ENCODE data around the gene FBXL5. TPM values are rescaled to one million over a fixed set of nuclear protein-coding genes. Genes with fewer than 3 reads are reported as not detected.

Gene FBXL5
- total RNA-seq, 2 experiments from 2014 or later, result 43.5 to 102 TPM

DNA sequence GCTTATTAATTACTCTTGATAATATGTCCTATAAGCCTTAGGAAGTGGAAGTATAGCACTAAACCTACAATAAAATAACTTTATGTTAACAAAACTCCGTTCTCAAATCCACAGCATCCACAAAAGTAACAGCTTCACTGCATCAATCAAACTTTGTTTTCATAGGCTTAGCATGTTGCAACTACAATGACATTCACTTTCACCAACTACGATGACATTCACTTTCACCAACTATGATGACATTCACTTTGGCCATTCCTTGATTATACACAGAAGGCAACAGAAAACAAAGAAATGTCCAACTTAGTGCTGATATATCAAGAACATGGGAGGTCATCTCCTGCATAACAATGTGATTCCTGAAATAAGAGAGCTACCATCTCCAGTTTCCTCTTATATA, 44.3 kb downstream of the FBXL5 start:
- intact Hi-C loops (cut with micrococcal nuclease; ENCODE audit: unreplicated experiment), result no loop called here
- BruUV-seq (replicated peaks), result no TSS peak
- CTCF ChIA-PET (ENCODE audit: unreplicated experiment), result no interaction called here
- H3K4me3 ChIP-seq (ENCODE audit: low read depth, low read length, poor library complexity, severe bottlenecking), result no peak overlapping the region
- TF ChIP-seq, protein P1, sequence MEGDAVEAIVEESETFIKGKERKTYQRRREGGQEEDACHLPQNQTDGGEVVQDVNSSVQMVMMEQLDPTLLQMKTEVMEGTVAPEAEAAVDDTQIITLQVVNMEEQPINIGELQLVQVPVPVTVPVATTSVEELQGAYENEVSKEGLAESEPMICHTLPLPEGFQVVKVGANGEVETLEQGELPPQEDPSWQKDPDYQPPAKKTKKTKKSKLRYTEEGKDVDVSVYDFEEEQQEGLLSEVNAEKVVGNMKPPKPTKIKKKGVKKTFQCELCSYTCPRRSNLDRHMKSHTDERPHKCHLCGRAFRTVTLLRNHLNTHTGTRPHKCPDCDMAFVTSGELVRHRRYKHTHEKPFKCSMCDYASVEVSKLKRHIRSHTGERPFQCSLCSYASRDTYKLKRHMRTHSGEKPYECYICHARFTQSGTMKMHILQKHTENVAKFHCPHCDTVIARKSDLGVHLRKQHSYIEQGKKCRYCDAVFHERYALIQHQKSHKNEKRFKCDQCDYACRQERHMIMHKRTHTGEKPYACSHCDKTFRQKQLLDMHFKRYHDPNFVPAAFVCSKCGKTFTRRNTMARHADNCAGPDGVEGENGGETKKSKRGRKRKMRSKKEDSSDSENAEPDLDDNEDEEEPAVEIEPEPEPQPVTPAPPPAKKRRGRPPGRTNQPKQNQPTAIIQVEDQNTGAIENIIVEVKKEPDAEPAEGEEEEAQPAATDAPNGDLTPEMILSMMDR (conservative IDR thresholded peaks at IDR 0.05; ENCODE audit: low read length), result no peak
- no peak for TF ChIP-seq EZH2phosphoT487 (IDR thresholded peaks at IDR 0.05; ENCODE audit: borderline replicate concordance, low read depth, low read length)
- H3K9me3 ChIP-seq (ENCODE audit: low read length), result no peaks in the 10 kb centered on the region
- DNase-seq (ENCODE audit: low spot score), result no peak
- no peak overlapping the region for H3K27ac ChIP-seq (ENCODE audit: low read depth, low read length, poor library complexity, severe bottlenecking)
- peaks cover 15% of the 10 kb centered on the region for H3K36me3 ChIP-seq (ENCODE audit: insufficient read depth, low read length)
- no peak overlapping the region for H3K4me2 ChIP-seq (ENCODE audit: low read length)
- H4K20me1 ChIP-seq (ENCODE audit: insufficient read depth, low read length), result no peaks in the 10 kb centered on the region
- no peaks in the 10 kb centered on the region for H3K9me2 ChIP-seq (ENCODE audit: insufficient read depth, low read length)
- H2AFZ ChIP-seq (ENCODE audit: low read length), result no peak overlapping the region
- POLR2A ChIA-PET, result interaction anchor here (1.1 kb wide), 1 partner anchor 25 kb away, joined by 4 read pairs; no protein-coding TSS in a partner anchor
- no peaks in the 10 kb centered on the region for H3K4me1 ChIP-seq (ENCODE audit: insufficient read depth, low read length, poor library complexity, severe bottlenecking)
- no peaks in the 10 kb centered on the region for H3K79me2 ChIP-seq (ENCODE audit: insufficient read depth, low read depth, low read length)

DNA sequence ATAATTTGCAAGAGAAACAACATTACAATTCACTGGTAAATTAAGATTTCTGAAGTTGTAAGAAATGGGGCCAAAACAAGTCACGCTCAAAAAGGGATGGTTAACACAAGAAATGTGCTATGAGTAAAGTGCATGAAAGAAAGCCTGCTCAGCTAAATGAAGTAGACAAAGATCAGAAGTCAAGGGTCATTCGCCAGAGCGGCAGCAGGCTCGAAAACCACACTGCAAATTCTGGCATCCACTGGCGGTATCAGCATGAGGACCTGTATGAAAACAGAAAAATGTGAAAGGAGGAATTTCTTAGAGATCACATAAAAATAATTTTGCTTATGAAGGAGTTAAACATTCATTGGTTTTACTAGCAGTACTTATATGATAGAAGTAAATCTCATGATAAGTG, 49.6 kb downstream of the FBXL5 start:
- DNase-seq (ENCODE audit: low spot score), result no peak
- ChIA-PET POLR2A (no interaction called here), CTCF (ENCODE audit: unreplicated experiment) (no interaction called here)
- no peaks in the 10 kb centered on the region for H3K79me2 ChIP-seq (ENCODE audit: insufficient read depth, low read depth, low read length)
- BruUV-seq (replicated peaks), result no TSS peak
- H3K4me1 ChIP-seq (ENCODE audit: insufficient read depth, low read length, poor library complexity, severe bottlenecking), result no peaks in the 10 kb centered on the region
- no peaks in the 10 kb centered on the region for H4K20me1 ChIP-seq (ENCODE audit: insufficient read depth, low read length)
- H3K4me2 ChIP-seq (ENCODE audit: low read length), result no peak overlapping the region
- peaks cover 12% of the 10 kb centered on the region; the same call in 1 of the 2 replicates for H3K36me3 ChIP-seq (ENCODE audit: insufficient read depth, low read length)
- no peak overlapping the region for H3K27ac ChIP-seq (ENCODE audit: low read depth, low read length, poor library complexity, severe bottlenecking)
- no peak overlapping the region for H2AFZ ChIP-seq (ENCODE audit: low read length)
- intact Hi-C loops (cut with micrococcal nuclease; ENCODE audit: unreplicated experiment), result no loop called here
- TF ChIP-seq, protein P1 (conservative IDR thresholded peaks at IDR 0.05; ENCODE audit: low read length), result no peak
- TF ChIP-seq EZH2phosphoT487 (IDR thresholded peaks at IDR 0.05; ENCODE audit: borderline replicate concordance, low read depth, low read length), result no peak
- no peaks in the 10 kb centered on the region for H3K9me2 ChIP-seq (ENCODE audit: insufficient read depth, low read length)
- H3K9me3 ChIP-seq (ENCODE audit: low read length), result no peaks in the 10 kb centered on the region
- H3K4me3 ChIP-seq (ENCODE audit: low read depth, low read length, poor library complexity, severe bottlenecking), result no peak overlapping the region

GRCh38 chr4:15601862-15602261, 53.3 kb downstream of the FBXL5 start:
- ChIA-PET CTCF (ENCODE audit: unreplicated experiment) (no interaction called here), POLR2A (no interaction called here)
- BruUV-seq (replicated peaks), result no TSS peak
- no peak for DNase-seq (ENCODE audit: low spot score)
- no peak overlapping the region for H3K4me3 ChIP-seq (ENCODE audit: low read depth, low read length, poor library complexity, severe bottlenecking)
- no peaks in the 10 kb centered on the region for H3K9me3 ChIP-seq (ENCODE audit: low read length)
- H3K4me1 ChIP-seq (ENCODE audit: insufficient read depth, low read length, poor library complexity, severe bottlenecking), result no peaks in the 10 kb centered on the region
- no peak overlapping the region for H3K27ac ChIP-seq (ENCODE audit: low read depth, low read length, poor library complexity, severe bottlenecking)
- intact Hi-C loops (cut with micrococcal nuclease; ENCODE audit: unreplicated experiment), result no loop called here
- no peak overlapping the region for H3K4me2 ChIP-seq (ENCODE audit: low read length)
- no peak overlapping the region for H2AFZ ChIP-seq (ENCODE audit: low read length)
- no peak for TF ChIP-seq EZH2phosphoT487 (IDR thresholded peaks at IDR 0.05; ENCODE audit: borderline replicate concordance, low read depth, low read length)
- TF ChIP-seq, protein P1 (conservative IDR thresholded peaks at IDR 0.05; ENCODE audit: low read length), result no peak
- peaks cover 12% of the 10 kb centered on the region; the same call in 1 of the 2 replicates for H3K36me3 ChIP-seq (ENCODE audit: insufficient read depth, low read length)
- H4K20me1 ChIP-seq (ENCODE audit: insufficient read depth, low read length), result no peaks in the 10 kb centered on the region
- no peaks in the 10 kb centered on the region for H3K79me2 ChIP-seq (ENCODE audit: insufficient read depth, low read depth, low read length)
- H3K9me2 ChIP-seq (ENCODE audit: insufficient read depth, low read length), result no peaks in the 10 kb centered on the region
